NCI-H2081 treated with DMSO at 0.1 percent for 48 hours (cell line): Measurements from ENCODE around the gene MAGEC2.

Source experiments
- DNase-seq: peaks from one replicate; lab custom pipeline; 2025; lab: John Stamatoyannopoulos, UW

The MAGEC2 gene, protein sequence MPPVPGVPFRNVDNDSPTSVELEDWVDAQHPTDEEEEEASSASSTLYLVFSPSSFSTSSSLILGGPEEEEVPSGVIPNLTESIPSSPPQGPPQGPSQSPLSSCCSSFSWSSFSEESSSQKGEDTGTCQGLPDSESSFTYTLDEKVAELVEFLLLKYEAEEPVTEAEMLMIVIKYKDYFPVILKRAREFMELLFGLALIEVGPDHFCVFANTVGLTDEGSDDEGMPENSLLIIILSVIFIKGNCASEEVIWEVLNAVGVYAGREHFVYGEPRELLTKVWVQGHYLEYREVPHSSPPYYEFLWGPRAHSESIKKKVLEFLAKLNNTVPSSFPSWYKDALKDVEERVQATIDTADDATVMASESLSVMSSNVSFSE

GRCh38 chrX:142204522-142205433 lies at the start of gene MAGEC2:
TSS of gene MAGEC2 (minus strand) at chrX:142205290. CDS start at chrX:142203987, 1,303 bp downstream.
- DNase-seq: no peak

DNA sequence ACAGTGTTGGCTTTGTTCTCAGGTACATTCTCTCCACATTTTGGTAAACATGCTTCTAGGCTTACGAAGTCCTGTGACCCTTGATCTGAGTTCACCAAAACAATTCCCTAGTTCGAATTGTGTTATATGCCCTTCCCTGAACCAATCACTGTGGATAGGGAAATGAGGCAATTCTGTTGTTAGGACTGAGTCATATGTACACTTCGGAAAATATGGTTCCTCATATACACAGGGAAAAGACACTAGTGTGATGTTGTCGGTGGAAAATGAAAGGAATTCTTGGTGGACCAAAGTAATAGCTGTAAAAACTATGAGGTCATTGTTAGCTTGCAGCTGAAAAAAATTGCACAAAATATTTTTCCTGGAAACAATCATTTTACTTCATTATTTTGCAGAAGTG lies 46.6 kb upstream of the MAGEC2 start:
- DNase-seq: no peak

GRCh38 chrX:142251202-142251601 lies 46.1 kb upstream of the MAGEC2 start:
- no peak for DNase-seq

DNA sequence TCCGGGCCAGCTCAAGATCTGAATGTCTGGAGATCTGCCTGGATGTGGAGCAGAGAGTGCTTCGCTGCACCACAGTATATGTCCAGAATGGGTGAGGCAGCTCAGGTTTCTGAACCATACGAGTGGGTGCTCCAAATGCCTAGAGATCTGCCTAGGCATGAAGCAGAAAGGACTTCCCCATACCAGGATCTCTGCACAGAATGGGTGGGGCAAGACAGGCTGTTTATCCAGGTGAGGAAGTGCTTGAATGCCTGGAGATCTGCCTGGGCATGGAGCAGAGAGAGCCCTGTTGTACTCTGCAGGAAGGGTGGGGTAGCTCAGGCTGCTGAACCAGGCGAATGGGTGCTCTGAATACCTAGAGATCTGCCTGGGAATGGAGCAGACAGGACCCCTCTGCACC lies 45.4 kb upstream of the MAGEC2 start:
- no peak for DNase-seq

- no peak for DNase-seq
Measured at GRCh38 chrX:142249721-142250120, 44.6 kb upstream of the MAGEC2 start.

- DNase-seq: no peak
Measured at GRCh38 chrX:142244568-142244967, 39.5 kb upstream of the MAGEC2 start.

GRCh38 chrX:142238536-142238935 lies 33.4 kb upstream of the MAGEC2 start:
- no peak for DNase-seq

DNA sequence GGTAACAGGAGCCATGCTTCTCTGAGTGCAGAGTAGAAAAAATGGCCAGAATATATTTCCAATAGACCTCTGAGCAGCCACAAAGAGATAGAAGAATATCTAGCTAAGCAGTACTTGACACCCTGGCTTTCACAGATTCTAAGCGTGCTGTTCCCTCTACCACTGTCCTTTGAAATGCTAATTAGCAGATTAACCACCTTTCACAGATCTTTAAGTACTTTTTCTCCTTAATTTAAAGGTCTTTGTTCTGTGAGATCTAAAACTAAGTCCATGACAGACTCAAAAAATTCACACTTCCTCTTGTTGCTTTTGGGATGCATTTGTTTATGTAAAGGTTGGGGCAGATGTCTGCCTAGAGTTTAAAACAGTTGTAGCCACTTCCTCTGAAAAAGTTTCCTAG lies 28.3 kb upstream of the MAGEC2 start:
- DNase-seq: no peak

DNA sequence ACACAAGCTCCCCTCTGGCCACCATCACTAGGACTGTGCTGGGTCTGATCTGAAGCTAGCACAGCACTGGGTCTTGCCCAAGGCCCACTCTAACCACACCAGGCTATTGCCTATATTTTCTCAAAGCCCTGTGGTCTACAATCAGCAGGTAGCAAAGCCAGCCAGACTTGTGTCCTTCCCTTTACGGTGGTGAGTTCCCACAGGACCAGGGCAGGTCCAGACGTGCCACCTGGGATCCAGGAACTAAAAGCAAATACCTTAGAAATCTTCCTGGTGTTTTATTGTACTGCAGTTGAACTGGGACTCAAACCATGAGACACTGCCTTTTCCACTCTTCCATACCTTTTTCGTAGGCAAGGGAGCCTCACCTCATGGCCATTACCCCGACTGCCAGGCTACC lies 9.0 kb upstream of the MAGEC2 start:
- no peak for DNase-seq

GRCh38 chrX:142201113-142201512 lies 4.0 kb downstream of the MAGEC2 start:
- no peak for DNase-seq

DNA sequence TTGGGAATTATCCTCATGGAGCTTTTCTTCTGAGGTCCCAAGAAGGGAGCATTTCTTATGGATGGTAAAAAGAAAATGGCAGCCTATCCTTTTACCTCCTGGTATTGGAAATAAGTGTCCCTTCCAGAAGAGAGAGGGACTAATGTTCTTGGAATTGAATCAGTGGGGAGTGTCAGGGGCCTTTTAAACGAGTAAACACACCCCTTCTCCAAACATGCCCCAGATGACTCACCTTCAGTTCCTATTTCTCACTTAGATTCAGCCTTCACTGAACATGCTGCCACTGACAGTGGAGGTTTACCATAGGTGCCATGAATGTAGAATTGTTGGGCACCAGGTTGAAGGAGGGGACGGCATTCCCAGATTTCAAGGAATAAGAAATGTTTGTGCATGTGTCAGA lies 19.0 kb downstream of the MAGEC2 start:
- DNase-seq: no peak

GRCh38 chrX:142184756-142185602 lies 20.1 kb downstream of the MAGEC2 start:
- no peak for DNase-seq

- no peak for DNase-seq
Measured at GRCh38 chrX:142156567-142156966, 48.5 kb downstream of the MAGEC2 start.
